Osteocyte (in vitro differentiated cells): ENCODE measurements around the gene ECI2. TPM values are rescaled to one million over a fixed set of nuclear protein-coding genes. Genes with fewer than 3 reads are reported as not detected.

Source experiments
- DNase-seq: peaks from one replicate; pipeline ENCODE4 v3.0.0; 2021; ENCODE audit warnings: mixed read lengths; ENCODE audit not compliant: unreplicated experiment; ENCODE audit errors: extremely low spot score
- H3K27ac Mint-ChIP-seq: one replicate; pipeline ENCODE4 v1.8.0; 2021; ENCODE audit warnings: mild to moderate bottlenecking, mixed read lengths; ENCODE audit not compliant: unreplicated experiment
- H3K27me3 Mint-ChIP-seq: one replicate; pipeline ENCODE4 v1.8.0; 2021; ENCODE audit warnings: mixed read lengths; ENCODE audit not compliant: unreplicated experiment
- H3K36me3 Mint-ChIP-seq: one replicate; pipeline ENCODE4 v1.8.0; 2021; ENCODE audit warnings: mixed read lengths; ENCODE audit not compliant: unreplicated experiment
- H3K4me1 Mint-ChIP-seq: one replicate; pipeline ENCODE4 v1.8.0; 2021; ENCODE audit warnings: mixed read lengths; ENCODE audit not compliant: unreplicated experiment
- H3K4me3 Mint-ChIP-seq: one replicate; pipeline ENCODE4 v1.8.0; 2021; ENCODE audit warnings: mild to moderate bottlenecking, moderate library complexity, mixed read lengths; ENCODE audit not compliant: unreplicated experiment
- H3K9me3 Mint-ChIP-seq: one replicate; pipeline ENCODE4 v1.8.0; 2021; ENCODE audit warnings: mixed read lengths; ENCODE audit not compliant: unreplicated experiment
- total RNA-seq: library from RNA; stranded (reverse); gene quantifications from 2 replicates; pipeline ENCODE4 v1.2.1, GENCODE V29; 2021
- TF ChIP-seq, protein P1 (sequence below): fragments of 200-600 bp; sonication (generic); IDR thresholded peaks from 2 replicates; pipeline ENCODE4 v1.5.0; 2021; ENCODE audit warnings: antibody characterized with exemption, mild to moderate bottlenecking, moderate library complexity

Gene ECI2
- total RNA-seq, 1 donor from 2014 or later, result 37.8 TPM

DNA sequence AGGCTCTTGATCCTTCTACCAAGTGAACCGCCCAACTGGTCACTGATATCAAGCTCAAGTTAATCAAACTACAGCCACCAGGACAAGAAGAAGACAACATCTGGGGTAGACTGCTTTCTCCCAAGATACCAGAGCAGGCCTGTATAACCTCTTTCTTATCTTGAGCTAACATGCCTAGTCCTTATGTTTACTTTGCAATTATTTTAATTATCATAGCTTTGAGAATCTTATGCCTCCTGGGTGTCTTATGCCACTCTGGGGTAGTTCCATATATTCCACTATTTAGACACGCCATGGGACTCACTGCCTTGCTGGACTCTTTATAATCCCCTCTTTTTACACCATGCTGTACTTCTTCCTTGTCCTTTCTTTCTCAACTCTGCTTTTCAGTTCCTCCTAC lies 41.5 kb upstream of the ECI2 start:
- Mint-ChIP-seq H3K27ac (no peak overlapping the region), H3K36me3 (no peaks in the 10 kb centered on the region), H3K9me3 (no peaks in the 10 kb centered on the region), H3K4me1 (no peaks in the 10 kb centered on the region), H3K4me3 (no peak overlapping the region), H3K27me3 (peaks cover 10% of the 10 kb centered on the region)
- TF ChIP-seq, protein P1, sequence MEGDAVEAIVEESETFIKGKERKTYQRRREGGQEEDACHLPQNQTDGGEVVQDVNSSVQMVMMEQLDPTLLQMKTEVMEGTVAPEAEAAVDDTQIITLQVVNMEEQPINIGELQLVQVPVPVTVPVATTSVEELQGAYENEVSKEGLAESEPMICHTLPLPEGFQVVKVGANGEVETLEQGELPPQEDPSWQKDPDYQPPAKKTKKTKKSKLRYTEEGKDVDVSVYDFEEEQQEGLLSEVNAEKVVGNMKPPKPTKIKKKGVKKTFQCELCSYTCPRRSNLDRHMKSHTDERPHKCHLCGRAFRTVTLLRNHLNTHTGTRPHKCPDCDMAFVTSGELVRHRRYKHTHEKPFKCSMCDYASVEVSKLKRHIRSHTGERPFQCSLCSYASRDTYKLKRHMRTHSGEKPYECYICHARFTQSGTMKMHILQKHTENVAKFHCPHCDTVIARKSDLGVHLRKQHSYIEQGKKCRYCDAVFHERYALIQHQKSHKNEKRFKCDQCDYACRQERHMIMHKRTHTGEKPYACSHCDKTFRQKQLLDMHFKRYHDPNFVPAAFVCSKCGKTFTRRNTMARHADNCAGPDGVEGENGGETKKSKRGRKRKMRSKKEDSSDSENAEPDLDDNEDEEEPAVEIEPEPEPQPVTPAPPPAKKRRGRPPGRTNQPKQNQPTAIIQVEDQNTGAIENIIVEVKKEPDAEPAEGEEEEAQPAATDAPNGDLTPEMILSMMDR, result no peak
- no peak for DNase-seq

DNA sequence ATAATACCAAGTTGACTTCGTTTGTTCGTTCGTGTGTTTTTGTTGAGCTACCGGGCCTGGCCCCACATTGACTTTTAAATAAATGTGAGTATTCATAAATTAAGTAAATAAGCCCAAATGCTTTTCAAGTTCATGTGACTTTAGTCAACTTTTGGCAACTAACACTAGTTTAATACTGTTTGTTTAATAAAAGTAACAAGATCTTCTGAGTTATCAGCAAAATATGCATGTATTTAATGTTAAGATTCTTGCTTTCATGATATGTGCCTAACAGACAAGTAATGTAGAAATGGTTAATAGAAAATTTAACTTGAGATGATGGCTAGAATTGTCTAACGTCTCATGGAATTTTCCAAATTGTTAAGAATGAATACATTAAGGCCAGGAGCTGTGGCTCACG lies 38.7 kb upstream of the ECI2 start:
- Mint-ChIP-seq H3K9me3 (no peaks in the 10 kb centered on the region), H3K36me3 (no peaks in the 10 kb centered on the region), H3K27me3 (peaks cover 10% of the 10 kb centered on the region), H3K4me3 (no peak overlapping the region), H3K27ac (no peak overlapping the region), H3K4me1 (peaks cover 1% of the 10 kb centered on the region)
- no peak for DNase-seq
- TF ChIP-seq, protein P1, result no peak

- Mint-ChIP-seq H3K4me3 (no peak overlapping the region), H3K36me3 (no peaks in the 10 kb centered on the region), H3K4me1 (peaks cover 3% of the 10 kb centered on the region), H3K27me3 (peaks cover under 1% of the 10 kb centered on the region), H3K9me3 (peaks cover 9% of the 10 kb centered on the region), H3K27ac (no peak overlapping the region)
- TF ChIP-seq, protein P1, result no peak
- no peak for DNase-seq
These were observed 37.0 kb upstream of the ECI2 start for GRCh38 chr6:4172368-4172767.

DNA sequence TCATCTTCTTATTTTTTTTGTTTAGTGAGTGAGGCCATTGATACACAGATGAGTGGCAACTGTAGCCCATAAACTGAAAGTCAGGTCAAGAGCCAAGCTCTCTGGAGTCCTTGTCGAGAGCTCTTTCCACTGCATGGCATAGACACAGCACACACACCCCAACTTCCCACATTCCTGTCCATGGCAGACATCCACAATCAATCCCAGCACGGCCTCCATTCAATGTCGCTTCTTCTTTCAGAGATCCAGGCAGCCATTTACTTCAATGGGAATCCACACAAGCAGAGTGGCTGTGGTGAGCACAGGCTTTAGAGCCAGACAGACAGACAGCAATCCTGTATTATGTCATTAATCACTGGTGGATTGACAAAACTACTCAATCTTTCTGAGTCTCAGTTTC lies 34.9 kb upstream of the ECI2 start:
- TF ChIP-seq, protein P1, result no peak
- Mint-ChIP-seq H3K4me3 (no peak overlapping the region), H3K4me1 (peaks cover 3% of the 10 kb centered on the region), H3K36me3 (no peaks in the 10 kb centered on the region), H3K27me3 (no peaks in the 10 kb centered on the region), H3K27ac (no peak overlapping the region), H3K9me3 (peaks cover 9% of the 10 kb centered on the region)
- peak; percentile 27 for DNase-seq

GRCh38 chr6:4169028-4169789 lies 33.8 kb upstream of the ECI2 start:
- no peak overlapping the region for H3K27ac Mint-ChIP-seq
- no peak overlapping the region for H3K4me3 Mint-ChIP-seq
- H3K4me1 Mint-ChIP-seq, result peaks cover 3% of the 10 kb centered on the region
- H3K9me3 Mint-ChIP-seq, result peaks cover 9% of the 10 kb centered on the region
- TF ChIP-seq, protein P1, result no peak
- H3K27me3 Mint-ChIP-seq, result no peaks in the 10 kb centered on the region
- no peak for DNase-seq
- no peaks in the 10 kb centered on the region for H3K36me3 Mint-ChIP-seq
